Measurements from ENCODE around the gene KNCN.

KNCN gene

DNA sequence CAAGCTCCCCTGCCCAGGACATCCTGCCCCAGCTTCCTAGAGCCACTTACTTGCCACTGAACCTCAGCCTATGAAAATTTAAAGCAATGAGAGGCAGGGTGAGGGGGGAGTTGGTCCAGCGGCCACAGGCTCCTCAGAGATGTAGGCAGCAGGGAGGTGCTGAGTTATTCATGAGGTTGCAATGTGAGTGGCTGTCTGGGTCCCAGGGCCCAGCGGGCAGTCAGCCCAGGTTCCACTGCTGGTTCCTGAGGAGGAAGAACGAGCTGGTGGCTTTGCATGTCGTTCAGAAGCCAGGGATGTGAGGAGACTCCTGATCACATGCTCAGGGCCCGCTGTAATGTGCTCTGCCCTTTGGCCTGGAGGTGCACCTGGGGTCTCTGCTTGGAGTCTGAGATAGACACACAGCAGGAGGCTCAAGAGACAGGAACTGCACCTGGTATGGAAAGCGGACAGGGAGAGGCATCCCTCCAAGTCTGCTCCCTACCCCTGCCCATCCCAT lies at the start of gene KNCN:
TSS of gene KNCN (minus strand) at position 51 of the 499 bp plus-strand sequence. CDS start 432 bp downstream, outside the sequence.
- DNase-seq, result no peak

DNA sequence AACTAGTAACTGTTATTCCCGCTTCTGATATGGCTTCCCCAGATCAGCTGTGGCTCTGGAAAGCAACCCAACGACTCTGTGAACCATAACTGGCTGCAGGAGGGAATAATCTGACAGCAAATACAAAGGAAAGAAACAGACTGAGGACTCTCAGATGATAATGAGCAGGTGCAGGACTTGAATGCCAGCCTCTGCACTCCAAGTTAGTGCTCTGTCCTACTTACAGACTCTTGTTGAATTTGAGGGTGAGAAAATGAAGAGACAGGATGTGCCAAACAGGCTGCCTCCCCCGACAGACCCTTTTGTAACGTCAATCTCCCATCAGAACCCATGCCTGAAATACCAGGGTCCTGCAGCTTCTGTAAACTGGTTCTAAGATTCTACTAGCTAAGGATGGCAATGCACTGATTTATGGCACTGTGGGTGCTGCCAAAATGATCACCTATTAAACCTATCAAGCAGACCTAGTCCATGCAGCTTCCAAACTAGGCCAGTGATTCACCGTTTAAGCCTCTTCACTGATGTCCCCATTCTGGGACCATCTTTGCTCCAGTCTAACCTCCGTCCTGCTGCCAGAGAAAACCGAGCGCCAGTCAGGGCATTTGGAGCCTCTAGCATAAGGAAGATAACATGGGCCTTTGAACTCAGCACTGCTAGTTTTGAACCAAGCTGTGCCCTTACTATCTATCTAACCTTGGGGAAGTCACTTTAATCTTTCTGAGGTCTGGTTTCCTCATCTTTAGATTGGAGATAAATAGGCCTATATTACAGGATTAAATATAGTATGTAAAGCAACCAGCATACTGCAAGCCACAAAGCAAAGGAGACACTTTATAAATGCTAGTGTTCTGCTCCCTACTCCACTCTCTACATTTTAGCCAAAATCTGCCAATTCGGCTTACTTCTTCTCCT lies 47.9 kb upstream of the KNCN start:
- DNase-seq, result no peak

DNA sequence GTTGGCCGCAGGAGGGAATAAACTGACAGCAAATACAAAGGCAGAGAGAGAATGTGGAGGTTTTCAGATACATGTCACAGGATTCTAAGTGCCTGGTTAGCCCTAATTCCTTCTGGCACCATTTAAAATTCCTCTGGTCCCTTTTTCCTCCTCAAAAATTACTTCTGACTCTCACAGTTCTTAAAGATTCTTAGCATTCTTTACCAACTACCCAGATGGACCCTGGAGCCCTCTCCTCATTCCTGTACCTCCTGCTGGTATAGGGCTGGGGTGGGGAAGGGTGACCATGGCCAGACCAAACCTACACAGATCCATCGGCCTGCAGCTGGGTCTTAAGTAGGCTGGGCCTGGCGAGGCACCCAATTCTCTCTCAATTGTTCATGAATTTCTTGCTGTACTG lies 45.4 kb upstream of the KNCN start:
- no peak for DNase-seq

DNA sequence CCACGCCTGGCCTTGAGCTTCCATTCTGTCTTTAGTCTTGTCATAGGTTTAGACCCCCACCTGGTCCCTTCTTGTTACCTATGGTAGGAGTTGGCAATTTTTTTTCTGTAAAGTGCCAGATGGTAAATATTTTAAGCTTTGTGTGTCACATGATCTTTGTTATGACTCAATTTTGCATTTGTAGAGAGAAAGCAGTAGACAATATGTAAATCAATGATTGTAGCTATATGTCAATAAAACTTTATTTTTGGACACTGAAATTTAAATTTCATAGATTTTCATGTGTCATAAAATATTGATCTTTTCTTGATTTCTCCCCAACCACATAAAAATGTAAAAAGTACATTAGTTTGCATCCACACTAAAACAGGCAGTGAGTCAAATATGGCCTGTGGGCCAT lies 44.6 kb upstream of the KNCN start:
- DNase-seq, result no peak

DNA sequence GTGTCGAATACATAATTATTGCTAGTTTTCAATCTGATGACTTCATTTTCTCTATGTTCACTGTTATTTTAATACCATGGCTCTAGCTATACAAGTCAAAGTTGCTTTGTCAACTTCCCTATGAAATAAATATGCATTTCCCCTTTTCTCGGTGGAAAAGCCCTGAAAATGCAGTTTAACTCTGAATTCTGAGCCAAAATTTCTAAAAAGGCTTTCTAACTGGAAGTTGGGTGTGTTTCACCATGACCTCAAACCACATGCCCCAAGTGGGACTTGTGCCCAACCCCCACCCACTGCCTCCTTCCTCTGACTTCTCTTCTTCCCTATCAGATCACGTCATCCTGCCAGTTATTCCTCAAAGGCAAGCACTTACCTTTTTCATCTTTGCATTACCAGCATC lies 43.7 kb upstream of the KNCN start:
- no peak for DNase-seq

GRCh38 chr1:46594063-46594462 lies 42.6 kb upstream of the KNCN start:
- no peak for DNase-seq

DNA sequence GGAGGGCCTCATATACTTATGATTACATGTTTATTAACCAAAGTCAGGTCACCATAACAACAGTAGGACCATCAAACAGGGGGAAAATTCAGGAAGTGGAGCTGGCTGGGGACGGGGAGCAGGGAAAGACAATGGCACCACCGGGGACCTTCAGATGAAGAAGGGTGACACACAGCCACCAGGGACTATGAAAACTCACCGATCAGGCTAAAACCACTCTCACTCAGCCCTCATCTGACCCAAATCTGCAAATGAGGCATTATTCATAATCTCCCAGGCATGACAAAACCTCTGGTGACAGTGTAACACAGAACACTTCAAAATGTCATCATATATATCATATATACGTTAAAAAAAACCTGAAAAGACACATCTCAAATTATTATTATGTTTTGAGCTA lies 41.4 kb upstream of the KNCN start:
- no peak for DNase-seq

DNA sequence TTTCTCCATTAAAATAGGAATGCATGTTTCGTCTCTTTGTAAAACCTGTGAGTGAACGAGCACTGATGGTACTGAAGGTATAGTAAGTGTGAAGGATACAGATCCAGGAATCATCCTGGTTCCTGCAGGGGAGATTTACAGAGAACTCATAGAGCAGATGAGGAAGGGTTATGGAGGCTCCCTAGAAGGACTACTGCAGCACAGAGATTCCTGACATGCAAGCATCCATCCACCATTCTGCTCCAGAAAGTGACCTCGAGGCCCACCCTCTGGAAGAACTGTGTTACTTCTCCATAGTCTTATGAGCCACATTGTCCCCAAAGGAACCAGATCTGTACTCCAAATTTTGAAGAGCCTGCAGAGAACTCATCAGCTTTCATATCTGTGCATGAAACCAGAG lies 38.1 kb upstream of the KNCN start:
- DNase-seq, result no peak

DNA sequence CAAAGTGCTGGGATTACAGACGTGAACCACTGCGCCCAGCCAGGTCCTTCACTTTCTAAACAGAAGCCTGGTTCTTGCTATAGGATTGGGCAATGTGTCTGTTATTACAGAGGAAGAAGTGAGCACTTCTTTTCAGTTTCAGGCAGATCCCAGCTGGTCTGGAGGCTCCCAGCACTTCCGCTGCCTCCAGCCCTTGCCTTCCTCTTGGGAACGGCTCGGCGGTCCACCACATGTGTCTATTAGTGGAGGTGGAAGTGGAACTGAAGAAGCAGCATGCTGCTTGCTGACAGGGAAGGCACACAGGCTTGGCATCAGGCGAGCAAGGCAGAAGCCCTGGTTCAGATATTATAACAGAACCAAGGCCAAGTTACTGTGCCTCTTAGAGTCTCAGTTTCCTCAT lies 35.6 kb upstream of the KNCN start:
- DNase-seq, result no peak

DNA sequence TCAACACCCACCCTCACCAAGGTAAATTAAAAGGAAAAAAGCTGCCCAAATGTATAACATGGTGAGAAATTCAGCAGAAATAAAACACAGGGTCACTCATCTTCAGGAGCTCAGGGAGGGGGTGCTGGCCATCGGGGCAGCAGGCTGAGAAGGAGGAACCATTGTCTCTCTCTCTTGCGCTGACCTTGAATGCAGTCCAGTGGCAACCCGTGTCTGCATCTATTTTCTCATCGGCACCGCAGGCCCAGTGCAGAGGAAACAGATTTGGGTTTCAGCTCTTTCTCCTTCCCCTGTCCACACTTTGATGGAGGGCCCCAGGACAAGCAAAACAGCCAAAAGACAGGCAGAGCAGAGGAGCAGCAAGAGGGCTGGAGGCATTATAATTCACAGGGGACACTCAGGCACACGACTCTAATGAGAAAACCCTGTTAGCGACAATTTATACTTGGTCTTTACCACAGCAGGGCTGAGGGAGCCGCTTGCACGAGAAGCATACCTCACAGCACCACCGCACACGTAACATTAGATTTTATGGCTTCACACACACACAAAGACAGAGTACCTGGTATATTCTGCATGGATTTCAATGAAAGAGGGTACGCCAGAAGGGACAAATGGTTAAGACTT lies 34.0 kb upstream of the KNCN start:
- no peak for DNase-seq

DNA sequence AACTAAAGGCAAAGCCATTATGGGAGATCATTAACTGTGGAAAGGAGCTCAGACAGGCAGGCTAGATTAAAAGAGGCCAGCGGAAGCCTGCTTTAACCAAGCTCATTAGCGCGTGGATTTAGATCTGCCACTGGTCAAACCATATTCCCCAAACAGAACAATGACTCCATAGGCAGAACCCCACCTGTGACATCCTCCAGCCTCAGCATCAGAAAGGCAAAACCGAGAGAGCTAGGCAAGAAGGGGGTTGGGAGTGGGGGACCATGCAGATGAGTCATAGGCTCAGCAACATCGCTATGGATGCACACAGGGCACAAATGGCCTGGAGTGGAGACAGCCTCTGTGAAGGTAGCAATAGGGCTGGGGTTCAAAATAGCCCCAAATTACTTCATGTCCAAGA lies 32.0 kb upstream of the KNCN start:
- DNase-seq, result no peak

DNA sequence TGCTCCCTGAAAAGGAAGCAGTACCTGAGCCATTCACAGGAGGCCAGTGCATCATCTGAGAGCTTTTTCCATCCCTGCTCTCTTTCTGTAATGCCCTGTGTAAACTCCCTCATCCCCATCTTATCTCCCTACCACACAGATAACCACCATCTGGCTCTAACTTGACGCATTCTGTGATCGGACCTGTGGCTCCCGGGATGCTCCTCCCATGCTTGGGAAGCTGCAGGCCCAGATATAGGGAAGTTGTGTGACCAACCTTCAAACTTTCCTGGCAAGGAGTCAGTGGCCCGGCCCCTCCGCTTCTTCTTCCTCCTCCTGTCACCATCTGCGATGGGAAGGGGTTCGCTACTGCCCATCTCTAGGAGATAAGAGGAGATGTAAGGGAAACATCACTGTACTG lies 31.5 kb upstream of the KNCN start:
- DNase-seq, result no peak

GRCh38 chr1:46581681-46582455 lies 30.4 kb upstream of the KNCN start:
- DNase-seq, result peak in 1 of 3 experiments; percentile 11

GRCh38 chr1:46580140-46580903 lies 28.9 kb upstream of the KNCN start:
- no peak for DNase-seq

DNA sequence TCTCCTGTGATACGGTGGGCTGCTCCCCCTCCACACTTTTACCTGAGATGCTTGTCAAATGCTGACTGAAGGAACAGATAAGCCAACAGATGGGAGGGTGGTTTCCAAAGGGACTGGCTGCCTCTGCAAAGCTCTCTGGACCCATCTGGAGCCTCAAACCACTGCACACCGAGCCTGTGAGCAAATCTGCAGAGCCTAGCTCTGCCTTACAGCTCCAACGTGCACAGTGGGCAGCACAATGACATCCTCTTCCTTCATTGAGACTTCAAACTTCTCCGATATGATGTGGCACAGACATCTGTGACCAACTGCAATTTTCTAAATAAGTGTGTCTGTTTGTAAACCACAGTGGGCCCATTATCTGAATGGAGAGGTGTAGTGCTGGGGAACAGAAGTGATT lies 26.2 kb upstream of the KNCN start:
- DNase-seq, result no peak

GRCh38 chr1:46576596-46576995 lies 25.1 kb upstream of the KNCN start:
- no peak for DNase-seq

DNA sequence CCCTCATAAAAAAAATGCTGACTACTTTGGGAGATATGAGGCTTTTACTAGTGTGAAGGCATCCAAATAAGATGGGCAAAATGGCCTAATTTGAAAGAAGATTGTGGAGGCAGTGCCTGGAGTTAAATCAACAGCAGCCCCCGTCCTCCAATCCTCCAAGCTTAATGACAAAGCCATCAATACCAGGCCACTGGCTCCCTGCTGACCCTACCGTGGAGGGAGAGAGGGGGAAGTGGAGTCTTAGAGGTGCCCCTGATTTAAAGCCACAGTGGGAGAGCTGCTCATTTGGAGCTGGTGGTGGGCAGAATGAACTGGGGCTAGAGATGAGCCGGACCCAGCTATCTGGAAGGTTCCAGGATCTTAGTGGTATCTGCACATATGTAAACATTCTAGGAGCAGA lies 24.3 kb upstream of the KNCN start:
- peak in 2 of 3 experiments; percentile 44 to 79 for DNase-seq

DNA sequence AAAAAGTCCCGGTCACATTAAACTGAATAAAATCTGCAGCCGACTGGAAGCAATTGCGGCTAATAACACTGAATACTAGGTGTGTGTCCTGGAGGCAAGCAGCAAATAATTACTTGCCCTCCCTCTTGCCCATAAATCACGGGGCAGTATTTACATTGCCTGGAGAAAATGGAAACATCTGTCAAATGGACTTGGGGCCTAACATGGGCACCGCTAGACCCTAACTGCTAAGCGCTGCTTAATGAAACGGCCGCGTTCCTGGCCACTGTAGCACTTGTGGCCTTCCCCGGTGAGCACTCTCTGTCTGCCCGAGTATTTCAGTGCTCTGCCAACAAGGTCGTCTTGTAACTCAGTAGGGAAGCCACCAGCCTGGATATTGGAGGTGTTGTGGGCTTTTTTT lies 23.9 kb upstream of the KNCN start:
- peak in 2 of 3 experiments; percentile 86 to 98 for DNase-seq

GRCh38 chr1:46571691-46572225 lies 20.3 kb upstream of the KNCN start:
- no peak for DNase-seq

DNA sequence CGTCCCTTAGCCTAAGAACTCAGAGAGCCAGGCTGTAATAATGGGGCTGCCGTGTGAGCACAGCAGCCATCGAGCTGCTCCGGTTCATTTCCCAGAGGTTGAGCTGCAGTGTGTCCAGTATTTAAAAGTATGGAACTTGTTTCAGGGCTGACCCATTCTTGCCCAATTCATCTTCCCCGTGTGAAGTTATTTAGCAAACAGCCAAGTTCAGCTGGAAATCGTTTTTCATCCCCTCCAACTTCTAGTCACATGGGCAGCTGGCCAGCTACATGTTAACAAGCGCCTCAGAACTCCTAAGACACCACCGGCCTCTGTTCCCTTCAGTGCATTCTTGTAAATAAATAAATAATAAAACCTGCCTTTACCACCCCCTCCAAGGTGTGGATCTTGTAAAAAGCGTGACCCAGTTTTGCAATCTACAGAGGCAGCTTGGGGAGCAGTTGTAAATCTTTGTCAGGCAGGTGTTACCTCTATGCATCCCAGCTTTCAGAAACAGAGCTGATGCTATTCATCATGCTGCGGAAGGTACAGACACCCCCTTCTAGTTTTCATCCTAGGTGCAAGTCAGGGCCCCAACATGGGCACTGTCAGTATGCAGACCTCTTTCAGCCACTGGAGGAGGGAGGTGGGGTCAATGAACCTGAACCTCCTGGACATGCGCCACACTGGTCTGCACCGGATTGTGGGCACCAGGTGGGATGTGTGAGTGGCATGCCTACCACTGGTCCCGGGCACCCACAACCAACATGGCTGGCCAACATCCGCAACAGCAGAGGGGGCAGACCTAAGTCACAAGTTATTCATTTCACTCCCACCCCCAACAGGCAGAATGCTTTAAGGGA lies 18.7 kb upstream of the KNCN start:
- no peak for DNase-seq

- no peak for DNase-seq
These were observed 17.7 kb upstream of the KNCN start for GRCh38 chr1:46569116-46569515.

All from NCI-H1417 (cell line).